NCI-H524 treated with DMSO at 0.1 percent for 48 hours (cell line): ENCODE results near the gene PGD.
"Not testable (repeated sequence)": the region's sequence is repeated elsewhere in the genome, so short reads cannot be mapped to it uniquely, and the experiment has no call there.

Experiments used
- DNase-seq: peaks from one replicate; lab custom pipeline; 2025; lab: John Stamatoyannopoulos, UW

Gene PGD

GRCh38 chr1:10398734-10399443, at the start of gene PGD:
TSS of gene PGD (plus strand) at chr1:10399064. CDS start at chr1:10399118, 54 bp downstream.
- DNase-seq = peak; percentile 85

DNA sequence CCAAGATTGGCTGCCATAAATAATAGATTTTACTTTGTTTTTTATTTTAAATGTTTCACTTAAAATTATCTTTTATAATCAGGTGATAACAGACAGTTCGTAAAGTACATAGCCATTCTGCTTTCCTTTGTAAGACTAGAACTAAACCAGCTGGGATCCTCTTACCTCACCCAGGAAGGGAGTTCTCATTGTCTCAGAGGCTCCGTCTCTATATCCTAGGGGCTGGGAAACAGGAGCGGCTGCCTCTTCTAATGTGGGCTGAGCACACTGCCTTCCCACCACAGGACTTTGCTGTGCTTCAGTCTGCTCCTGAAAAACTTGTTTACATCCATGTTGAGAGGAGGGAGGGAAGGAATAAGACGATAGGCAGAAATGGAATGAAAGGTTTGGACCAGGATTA, 45.6 kb upstream of the PGD start:
- DNase-seq = no peak

DNA sequence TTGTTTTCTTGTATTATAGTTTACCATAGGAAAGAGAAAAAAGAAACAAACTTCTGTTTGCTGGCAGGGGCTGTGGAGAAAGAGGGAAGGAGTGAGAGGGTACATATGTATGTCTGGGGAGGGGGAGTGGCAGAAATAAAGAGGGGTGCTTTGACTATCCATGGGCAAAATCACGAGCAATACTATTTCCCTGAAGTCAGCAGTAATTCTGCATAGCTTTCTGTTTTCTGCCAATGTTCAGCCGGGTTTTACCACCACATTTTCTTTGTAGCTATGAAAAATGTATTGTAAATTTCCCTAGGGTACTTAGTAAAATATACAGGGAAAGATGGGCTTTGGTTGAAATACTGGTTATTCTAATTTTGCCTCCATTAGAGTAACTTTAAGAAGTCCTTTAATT, 45.2 kb upstream of the PGD start:
- DNase-seq = no peak

GRCh38 chr1:10360045-10360444, 38.8 kb upstream of the PGD start:
- DNase-seq = no peak

- DNase-seq = no peak
Observed at GRCh38 chr1:10361515-10361914, 37.3 kb upstream of the PGD start.

- DNase-seq = no peak
Observed at GRCh38 chr1:10368194-10368593, 30.7 kb upstream of the PGD start.

DNA sequence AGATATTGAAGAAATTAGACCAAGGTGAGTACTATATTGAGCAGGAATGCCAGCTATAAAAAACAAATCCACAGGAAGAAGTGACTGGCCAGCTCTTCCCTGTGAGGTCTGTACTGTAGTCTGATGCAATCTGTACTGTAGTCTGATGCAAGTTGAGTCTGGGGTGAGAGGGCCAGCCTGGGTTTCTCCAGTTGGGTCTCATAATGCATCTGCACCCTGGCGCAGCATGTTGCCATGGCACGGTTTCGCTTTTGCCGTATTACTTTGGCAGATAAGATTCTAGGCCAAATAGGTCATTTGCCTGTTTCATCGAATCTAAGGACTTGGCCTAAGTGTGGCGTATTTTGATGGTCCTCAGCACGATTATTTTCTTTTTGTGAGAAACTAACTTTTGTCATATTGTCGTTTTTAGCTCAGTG, 24.4 kb upstream of the PGD start:
- DNase-seq = no peak

DNA sequence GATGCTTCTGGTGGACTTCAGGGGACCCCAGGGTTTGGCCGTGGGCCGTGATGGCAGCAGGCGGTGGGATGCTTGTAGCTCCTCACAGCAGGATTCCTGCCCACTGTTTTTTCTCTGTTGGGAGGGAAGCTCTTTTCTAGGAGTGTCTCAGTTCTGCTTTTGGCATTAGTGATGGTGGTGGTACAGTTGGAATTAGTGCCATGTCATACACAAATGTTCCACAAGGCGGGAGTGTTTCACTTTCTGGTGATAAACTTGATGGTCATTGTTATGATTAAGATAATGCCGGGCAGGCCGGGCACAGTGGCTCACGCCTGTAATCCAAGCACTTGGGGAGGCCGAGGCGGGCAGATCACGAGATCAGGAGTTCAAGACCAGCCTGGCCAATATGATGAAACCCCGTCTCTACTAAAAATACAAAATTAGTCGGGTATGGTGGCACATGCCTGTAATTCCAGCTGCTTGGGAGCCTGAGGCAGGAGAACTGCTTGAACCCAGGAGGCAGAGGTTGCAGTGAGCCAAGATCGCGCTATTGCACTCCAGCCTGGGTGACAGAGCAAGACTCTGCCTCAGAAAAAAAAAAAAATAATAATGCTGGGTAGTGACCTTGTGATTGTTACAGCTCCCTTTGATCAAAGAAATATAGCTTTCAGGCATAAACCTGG, 21.4 kb upstream of the PGD start:
- DNase-seq = not testable (repeated sequence)

DNA sequence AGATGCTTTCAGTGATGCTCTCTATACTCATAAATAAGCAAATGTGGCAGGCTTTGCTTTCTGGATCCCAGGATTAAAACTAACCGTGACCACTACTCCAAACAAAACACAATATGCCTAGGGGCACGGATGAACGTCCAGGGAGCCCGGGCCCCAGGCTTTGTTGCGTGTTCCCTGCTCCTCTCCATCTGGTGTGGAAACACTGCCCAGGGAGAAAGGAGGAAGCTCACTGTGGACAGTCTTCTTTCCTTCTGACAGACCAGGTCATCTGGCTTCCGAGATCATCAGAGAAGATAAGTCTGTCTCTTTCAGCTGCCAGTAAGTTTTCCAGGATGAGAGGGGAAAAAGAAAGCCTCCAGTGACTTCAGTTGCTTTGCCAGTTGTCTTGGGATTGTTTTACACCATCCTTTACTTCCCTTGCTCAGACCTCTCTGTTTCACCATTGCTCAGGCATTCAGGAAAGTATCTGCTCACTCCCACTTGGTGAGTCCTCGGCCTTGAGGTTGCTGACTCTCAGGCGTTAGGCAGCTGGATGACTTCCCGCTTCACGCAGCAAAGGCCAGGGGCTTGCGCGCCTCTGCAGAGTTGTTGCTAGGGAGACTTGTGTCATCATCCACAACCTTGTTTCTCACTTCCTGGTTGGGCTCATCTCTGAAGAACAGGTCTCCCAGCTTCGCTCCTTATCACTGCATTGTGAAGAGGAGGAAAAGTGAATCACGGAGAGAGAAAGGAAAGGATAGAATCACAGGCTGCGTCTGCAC, 20.6 kb upstream of the PGD start:
- DNase-seq = no peak

DNA sequence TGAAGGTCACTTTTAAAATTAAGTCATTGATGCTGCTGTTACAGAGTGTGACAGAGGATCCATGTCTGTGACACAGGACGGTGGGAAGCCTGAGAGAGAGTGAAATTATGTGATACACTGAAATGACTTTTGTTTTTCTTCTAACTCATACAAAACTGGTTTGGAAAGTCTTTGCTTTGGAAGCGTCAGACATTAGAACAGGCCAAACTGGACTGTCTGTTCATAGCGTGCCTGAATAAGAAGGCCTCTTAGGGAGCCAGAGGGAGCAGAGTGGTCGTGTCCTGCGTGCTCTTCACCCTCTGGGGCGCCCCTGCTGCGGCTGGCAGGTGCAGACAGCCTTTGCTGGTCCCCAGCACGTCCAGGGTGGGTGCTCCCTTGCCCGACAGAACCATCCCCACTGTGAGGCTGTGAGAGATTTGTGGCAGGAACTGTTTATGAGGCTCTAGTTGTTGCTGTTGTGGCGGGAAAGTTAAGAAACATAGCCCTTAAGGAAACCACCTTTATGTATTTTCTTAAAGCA, 19.7 kb upstream of the PGD start:
- DNase-seq = no peak

DNA sequence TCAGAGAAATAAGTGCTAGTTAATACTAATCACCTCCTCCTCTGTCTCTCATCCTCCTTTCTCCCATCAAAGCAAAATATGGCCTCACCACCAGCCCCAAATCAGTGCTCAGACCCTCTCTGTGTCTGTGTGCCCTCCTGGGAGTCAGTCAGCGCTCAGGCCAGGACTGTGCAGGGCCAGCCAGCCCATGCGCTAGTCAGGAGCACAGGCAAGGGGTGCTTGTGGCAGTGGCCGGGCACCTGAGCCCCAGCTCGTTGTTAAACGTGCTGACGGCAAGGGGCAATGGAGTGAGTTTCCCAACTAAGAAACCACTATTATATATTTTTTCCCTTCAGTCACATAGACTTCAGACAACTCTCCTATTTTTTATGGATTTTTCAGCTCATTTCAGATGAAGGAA, 19.2 kb upstream of the PGD start:
- DNase-seq = no peak

DNA sequence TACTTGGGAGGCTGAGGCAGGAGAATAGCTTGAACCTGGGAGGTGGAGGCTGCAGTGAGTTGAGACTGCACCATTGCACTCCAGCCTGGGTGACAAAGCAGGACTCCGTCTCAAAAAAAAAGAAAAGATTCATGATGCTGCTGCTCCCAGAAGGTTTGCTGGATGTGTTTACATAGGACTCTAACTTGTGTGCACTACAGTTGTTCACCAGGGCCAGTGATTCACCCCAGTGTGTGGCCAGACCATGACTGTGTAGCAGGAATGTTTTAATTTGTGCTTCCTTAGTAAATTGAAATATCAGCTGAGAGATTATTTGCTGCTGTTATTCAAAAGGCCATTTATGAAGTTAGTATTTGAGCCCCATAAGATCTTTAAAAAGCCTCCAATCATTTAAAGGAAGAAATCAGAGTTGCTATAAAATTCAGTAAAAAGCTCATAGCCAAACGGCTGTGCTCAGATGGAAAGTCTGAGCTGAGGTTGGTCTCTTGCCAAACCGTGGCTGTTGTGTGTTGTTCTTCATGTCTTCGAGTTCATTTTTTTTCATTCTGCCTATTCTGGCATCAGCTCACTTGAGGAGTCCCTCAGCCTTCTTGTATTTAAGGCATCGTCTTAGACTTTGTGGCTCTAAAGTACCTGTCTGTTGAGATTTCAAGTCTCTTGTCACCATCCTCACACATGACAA, 18.1 kb upstream of the PGD start:
- DNase-seq = no peak

DNA sequence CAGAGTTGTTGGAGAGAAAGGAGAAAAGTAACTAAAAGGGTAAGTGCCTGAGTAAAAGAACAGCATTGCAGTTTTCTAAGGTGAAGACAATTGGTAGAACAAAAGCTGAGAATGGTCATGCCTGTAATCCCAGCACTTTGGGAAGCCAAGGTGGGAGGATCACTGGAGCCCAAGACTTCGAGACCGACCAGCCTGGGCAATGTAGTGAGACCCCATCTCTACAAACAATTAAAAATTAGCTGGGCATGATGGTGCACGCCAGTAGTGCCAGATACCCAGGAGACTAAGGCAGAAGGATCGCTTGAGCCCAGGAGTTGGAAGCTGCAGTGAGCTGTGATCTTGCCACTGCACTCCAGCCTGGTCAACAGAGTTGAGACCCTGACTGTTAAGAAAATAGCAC, 15.2 kb upstream of the PGD start:
- no peak for DNase-seq

DNA sequence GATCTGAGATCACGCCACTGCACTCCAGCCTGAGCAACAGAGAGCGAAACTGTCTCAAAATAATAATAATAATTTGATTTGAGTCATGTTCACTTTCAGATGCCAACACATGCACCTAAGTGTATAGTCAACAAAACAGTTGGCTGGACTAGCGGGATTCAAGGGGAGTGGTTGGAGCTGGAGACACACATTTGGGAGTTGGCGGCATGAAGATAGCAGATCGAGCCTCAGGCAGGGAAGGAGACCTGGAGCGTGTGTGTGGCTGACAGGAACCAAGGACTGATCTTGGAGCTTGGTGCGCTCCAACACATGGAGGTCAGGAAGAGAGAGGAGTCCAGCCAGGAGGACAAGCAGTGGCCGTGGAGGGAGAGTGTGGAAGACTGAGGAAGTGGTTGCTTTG, 14.6 kb upstream of the PGD start:
- DNase-seq = no peak

GRCh38 chr1:10386761-10387676, 11.8 kb upstream of the PGD start:
- DNase-seq = no peak

- DNase-seq = no peak
Observed at GRCh38 chr1:10387677-10388386, 11.0 kb upstream of the PGD start.

- DNase-seq = no peak
Observed at GRCh38 chr1:10388387-10388715, 10.5 kb upstream of the PGD start.

GRCh38 chr1:10389271-10389973, 9.4 kb upstream of the PGD start:
- DNase-seq = no peak

DNA sequence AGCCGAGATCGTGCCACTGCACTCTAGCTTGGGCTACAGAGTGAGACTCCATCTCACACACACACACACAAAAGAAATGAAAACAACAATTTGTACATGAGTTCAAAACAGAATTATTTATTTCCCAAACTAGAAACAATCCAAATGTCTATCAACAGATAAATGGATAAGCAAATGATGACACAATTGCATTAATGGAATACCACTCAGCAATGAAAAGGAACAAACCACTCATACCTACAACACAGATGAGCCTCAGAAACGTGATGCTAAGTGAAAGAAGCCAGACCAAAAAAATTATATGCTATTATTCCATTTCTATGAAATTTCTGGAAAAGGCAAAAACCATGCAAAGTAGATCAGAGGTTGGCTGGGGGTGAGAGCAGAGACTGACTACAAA, 2.0 kb upstream of the PGD start:
- DNase-seq = no peak

DNA sequence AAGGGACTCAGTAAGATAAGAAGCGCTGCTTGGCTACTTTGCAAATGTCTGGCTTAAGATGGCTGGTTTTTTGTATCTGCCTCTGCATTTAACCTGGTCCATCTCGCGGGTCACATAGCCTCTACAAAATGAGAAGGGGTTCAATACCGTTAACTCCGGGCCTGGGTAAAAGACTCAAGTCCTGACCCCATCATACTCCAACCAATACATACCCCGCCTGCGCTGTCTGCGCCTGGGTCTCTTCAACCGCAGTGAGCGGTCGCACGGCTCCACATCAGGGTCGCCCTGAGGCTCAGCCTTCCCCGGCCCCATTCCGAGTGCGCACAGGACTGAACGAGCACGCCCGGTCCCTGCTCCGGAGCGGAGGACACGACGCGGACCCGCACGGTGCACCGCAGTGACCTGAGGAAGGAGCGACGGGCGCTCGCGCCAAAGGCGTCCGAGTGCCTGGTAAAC, 558 bp upstream of the PGD start:
- DNase-seq = no peak
